ENCODE results near the gene PPP6R1. TPM values are rescaled to one million over a fixed set of nuclear protein-coding genes. Genes with fewer than 3 reads are reported as not detected.
A peak's percentile ranks its signal among the peaks of the same experiment; 100 is the strongest.

PPP6R1 gene
- polyA plus RNA-seq, 3 donors: 16.9 to 91.3 (median 22.0) TPM

DNA sequence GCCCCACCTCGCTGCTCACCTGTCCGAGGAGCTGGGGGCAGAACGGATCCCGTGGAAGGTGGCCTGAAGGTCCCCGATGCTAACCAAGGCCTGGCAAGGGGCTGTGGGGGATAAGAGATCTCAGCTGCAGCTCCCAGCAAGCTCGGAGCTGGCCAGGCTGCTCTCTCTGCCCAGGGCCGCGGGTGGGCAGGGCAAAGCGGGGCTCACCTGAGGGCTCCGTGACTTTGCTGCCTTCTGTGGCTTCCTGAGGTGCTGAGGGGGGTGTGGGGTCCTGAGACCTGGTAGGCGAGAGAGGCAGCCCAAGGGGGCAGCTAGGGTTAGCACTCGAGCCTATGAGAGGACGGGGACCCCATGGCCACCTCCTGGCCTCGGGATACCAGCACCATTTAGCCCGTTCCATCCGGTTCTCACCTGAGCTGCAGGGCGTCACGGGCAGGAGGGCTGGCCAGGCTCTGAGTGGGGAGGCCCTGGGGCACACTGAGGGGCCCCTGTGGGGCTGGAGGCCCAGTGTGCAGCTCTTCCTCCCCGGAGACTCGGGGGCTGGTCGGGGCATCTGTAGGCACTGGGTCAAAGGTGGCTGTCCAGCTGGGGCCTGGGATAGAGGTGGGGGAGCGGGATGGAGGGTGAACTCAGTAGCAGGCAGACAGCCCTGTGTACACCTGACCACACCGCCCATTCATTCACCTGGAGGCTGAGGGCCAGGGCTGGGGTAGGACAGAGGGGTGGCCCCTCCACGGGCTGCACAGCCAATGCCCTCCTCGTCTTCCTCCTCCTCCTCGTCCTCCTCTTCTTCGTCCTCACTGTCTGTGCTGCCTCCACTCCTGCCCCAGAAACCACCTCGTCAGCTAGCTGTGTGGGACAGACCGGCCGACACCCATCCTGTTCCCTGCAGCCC, 27.2 kb downstream of the PPP6R1 start:
- Mint-ChIP-seq H3K27me3 (ENCODE audit: low read depth in 3 of 3) (peaks cover 0 to 2% (median 0%) of the 10 kb centered on the region in 3 donors), H3K36me3 (peaks cover 71 to 91% of the 10 kb centered on the region in 2 donors), H3K9me3 (peaks cover 0 to 4% (median 0%) of the 10 kb centered on the region in 7 donors), H3K27ac (peak overlapping the region in 1 of 7 donors; percentile 43), H3K4me3 (no peak overlapping the region), H3K4me1 (no peaks in the 10 kb centered on the region)
- H4K20me1 ChIP-seq (ENCODE audit: insufficient read depth, low read length): peaks cover 98% of the 10 kb centered on the region
- H3K4me2 ChIP-seq (replicated peaks; ENCODE audit: extremely low read depth, low read length, poor library complexity, severe bottlenecking): no peak overlapping the region
- no peak overlapping the region for H3K4me3 ChIP-seq (replicated peaks in 1 of 3; ENCODE audit: low read depth in 2 of 3, low read length in 3 of 3)
- intact Hi-C loops (cut with micrococcal nuclease): no loop called here
- H3K27me3 ChIP-seq (ENCODE audit: control insufficient read depth in 2 of 2, insufficient read depth in 2 of 2, low read length in 2 of 2): no peaks in the 10 kb centered on the region
- no peak overlapping the region for H2AFZ ChIP-seq (ENCODE audit: insufficient read depth, low read depth, low read length, poor library complexity, severe bottlenecking)
- TF ChIP-seq, protein P1, sequence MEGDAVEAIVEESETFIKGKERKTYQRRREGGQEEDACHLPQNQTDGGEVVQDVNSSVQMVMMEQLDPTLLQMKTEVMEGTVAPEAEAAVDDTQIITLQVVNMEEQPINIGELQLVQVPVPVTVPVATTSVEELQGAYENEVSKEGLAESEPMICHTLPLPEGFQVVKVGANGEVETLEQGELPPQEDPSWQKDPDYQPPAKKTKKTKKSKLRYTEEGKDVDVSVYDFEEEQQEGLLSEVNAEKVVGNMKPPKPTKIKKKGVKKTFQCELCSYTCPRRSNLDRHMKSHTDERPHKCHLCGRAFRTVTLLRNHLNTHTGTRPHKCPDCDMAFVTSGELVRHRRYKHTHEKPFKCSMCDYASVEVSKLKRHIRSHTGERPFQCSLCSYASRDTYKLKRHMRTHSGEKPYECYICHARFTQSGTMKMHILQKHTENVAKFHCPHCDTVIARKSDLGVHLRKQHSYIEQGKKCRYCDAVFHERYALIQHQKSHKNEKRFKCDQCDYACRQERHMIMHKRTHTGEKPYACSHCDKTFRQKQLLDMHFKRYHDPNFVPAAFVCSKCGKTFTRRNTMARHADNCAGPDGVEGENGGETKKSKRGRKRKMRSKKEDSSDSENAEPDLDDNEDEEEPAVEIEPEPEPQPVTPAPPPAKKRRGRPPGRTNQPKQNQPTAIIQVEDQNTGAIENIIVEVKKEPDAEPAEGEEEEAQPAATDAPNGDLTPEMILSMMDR (IDR thresholded peaks at IDR 0.05): no peak
- no peak for DNase-seq
- WGBS (ENCODE audit: insufficient coverage): 97% methylated on average over 24 of the region's 30 CpGs
- peaks cover 26% of the 10 kb centered on the region for H3K79me2 ChIP-seq (ENCODE audit: insufficient read depth, low read length)
- H3K9me3 ChIP-seq (replicated peaks in 1 of 2; ENCODE audit: control insufficient read depth in 1 of 2, insufficient read depth in 1 of 2, low read length in 2 of 2): no peaks in the 10 kb centered on the region
- H3K4me1 ChIP-seq (ENCODE audit: control insufficient read depth in 1 of 2, insufficient read depth in 2 of 2, low read length in 2 of 2): no peaks in the 10 kb centered on the region
- H3K36me3 ChIP-seq (replicated peaks in 1 of 2; ENCODE audit: control insufficient read depth in 1 of 2, insufficient read depth in 2 of 2, low read length in 2 of 2): peaks cover 89 to 97% of the 10 kb centered on the region in 2 donors
- no peak overlapping the region for H3K27ac ChIP-seq (ENCODE audit: low read depth in 1 of 2, low read length in 2 of 2)
- no peak overlapping the region for H3K9ac ChIP-seq (ENCODE audit: insufficient read depth, low read length, poor library complexity, severe bottlenecking)

DNA sequence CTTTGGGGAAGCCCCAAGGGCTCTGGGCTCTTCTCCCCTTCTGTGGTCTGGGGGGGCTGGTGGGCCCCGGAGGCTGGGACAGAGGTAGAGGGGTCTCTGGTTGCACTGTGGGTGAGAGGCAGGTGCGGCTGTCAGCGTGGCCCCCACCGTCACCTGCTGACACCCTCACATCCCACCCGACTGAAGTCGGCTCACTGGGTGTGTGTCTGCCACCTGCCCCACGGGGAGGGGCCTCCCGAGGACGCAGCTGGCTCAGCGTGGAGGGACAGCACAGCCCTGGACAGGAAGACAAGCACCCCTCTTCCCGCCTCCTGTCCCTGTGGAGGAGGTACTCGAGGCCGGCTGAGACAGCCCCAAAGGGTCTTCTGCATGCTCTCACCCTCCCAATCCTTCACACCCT, 28.0 kb downstream of the PPP6R1 start:
- no peak overlapping the region for H3K4me3 Mint-ChIP-seq
- H3K27me3 ChIP-seq (ENCODE audit: control insufficient read depth in 2 of 2, insufficient read depth in 2 of 2, low read length in 2 of 2): no peaks in the 10 kb centered on the region
- no peaks in the 10 kb centered on the region for H3K9me3 ChIP-seq (replicated peaks in 1 of 2; ENCODE audit: control insufficient read depth in 1 of 2, insufficient read depth in 1 of 2, low read length in 2 of 2)
- intact Hi-C loops (cut with micrococcal nuclease): no loop called here
- peaks cover 1% of the 10 kb centered on the region for H3K4me1 Mint-ChIP-seq
- no peak overlapping the region for H3K4me2 ChIP-seq (replicated peaks; ENCODE audit: extremely low read depth, low read length, poor library complexity, severe bottlenecking)
- TF ChIP-seq, protein P1 (IDR thresholded peaks at IDR 0.05): no peak
- H3K79me2 ChIP-seq (ENCODE audit: insufficient read depth, low read length): peaks cover 20% of the 10 kb centered on the region
- peaks cover 67 to 87% of the 10 kb centered on the region in 2 donors for H3K36me3 Mint-ChIP-seq
- no peaks in the 10 kb centered on the region for H3K4me1 ChIP-seq (ENCODE audit: control insufficient read depth in 1 of 2, insufficient read depth in 2 of 2, low read length in 2 of 2)
- no peak overlapping the region for H3K27ac ChIP-seq (ENCODE audit: low read depth in 1 of 2, low read length in 2 of 2)
- peaks cover 98% of the 10 kb centered on the region for H4K20me1 ChIP-seq (ENCODE audit: insufficient read depth, low read length)
- H3K9me3 Mint-ChIP-seq: peaks cover 0 to 2% (median 0%) of the 10 kb centered on the region in 7 donors
- no peak overlapping the region for H3K27ac Mint-ChIP-seq
- no peak overlapping the region for H2AFZ ChIP-seq (ENCODE audit: insufficient read depth, low read depth, low read length, poor library complexity, severe bottlenecking)
- WGBS (ENCODE audit: insufficient coverage): 94% methylated on average over 5 of the region's 13 CpGs
- peaks cover 85 to 95% of the 10 kb centered on the region in 2 donors for H3K36me3 ChIP-seq (replicated peaks in 1 of 2; ENCODE audit: control insufficient read depth in 1 of 2, insufficient read depth in 2 of 2, low read length in 2 of 2)
- no peak overlapping the region for H3K4me3 ChIP-seq (replicated peaks in 1 of 3; ENCODE audit: low read depth in 2 of 3, low read length in 3 of 3)
- peaks cover 0 to 3% (median 0%) of the 10 kb centered on the region in 3 donors for H3K27me3 Mint-ChIP-seq (ENCODE audit: low read depth in 3 of 3)
- H3K9ac ChIP-seq (ENCODE audit: insufficient read depth, low read length, poor library complexity, severe bottlenecking): no peak overlapping the region
- no peak for DNase-seq

All from CD14-positive monocyte (primary cell).